ENCODE measurements around the gene DMRTB1.

Gene DMRTB1

GRCh38 chr1:53508056-53508990 is 49.1 kb downstream of the DMRTB1 start:
- no peak for DNase-seq (ENCODE audit: low read depth)

DNA sequence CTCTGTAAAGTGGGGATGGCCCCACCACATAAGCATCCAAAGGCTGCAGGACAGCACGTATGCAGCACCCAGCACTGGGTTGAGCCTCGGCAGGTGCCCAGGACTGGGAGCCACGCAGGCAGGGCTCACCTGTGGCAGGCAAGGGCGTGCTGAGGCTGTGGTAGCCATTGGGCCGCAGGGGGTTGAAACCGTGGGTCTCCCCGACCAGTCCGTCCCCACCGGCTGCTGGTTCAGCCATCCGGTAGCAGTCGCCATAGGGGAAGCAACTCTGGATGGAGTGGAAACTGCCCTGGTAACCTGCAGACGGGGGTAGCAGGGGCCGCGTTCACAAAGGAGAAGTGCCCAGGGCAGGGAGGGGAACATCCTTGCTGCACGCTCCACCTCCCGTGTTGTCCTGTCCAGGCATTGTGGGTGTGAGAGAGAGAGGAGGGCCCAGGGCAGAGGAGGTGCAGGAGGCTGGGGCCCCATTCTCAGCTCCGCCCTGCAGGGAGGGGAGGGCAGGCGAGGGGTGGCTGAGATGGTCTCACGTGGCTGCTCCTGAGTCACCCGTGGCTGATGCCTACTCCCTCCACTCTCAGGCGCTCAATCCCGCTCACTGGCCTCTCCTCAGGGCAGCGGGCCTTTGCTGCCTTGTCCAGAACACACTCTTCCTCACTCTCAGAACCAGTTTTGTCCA is 49.9 kb downstream of the DMRTB1 start:
- no peak for DNase-seq (ENCODE audit: low read depth)

DNA sequence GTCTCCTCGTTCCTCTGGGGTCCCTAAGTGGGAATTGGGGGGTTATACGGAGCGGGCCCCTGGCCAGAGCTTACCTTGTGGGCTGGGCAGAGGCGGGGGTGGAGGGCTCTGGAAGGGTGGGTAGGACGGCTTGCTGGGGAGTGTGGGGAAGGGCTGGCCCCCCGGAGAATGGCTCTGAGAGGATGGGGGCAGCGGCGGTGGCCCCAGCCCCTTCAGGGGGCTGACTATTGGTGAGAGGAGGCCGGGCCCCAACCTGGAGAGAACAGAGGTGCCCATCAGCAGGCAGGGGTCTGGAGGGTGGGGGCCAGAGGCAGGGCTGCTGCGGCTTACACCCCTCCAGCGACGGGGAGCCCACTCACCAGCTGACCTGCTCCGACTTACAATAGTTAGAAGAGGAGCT is 50.6 kb downstream of the DMRTB1 start:
- DNase-seq (ENCODE audit: low read depth), result no peak

DNA sequence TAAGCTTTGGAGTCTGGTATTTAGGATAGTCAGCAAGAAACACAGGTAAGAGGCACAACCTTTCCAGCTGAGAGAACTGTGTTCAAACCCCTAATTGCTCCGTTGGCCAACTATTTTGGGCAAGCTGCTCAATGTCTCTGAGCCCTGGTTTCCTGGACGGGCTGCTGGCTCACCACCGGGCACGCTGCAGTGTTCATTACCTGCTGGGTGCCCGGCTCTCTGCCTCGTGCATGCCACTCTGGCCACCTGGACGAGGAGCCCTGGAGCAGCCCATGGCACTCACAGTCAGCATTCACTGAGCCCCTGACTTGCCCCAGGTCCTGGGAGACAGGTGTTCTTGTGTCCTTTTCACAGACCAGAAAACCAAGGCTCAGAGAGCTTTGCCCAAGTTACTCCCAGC is 51.0 kb downstream of the DMRTB1 start:
- DNase-seq (ENCODE audit: low read depth), result no peak

DNA sequence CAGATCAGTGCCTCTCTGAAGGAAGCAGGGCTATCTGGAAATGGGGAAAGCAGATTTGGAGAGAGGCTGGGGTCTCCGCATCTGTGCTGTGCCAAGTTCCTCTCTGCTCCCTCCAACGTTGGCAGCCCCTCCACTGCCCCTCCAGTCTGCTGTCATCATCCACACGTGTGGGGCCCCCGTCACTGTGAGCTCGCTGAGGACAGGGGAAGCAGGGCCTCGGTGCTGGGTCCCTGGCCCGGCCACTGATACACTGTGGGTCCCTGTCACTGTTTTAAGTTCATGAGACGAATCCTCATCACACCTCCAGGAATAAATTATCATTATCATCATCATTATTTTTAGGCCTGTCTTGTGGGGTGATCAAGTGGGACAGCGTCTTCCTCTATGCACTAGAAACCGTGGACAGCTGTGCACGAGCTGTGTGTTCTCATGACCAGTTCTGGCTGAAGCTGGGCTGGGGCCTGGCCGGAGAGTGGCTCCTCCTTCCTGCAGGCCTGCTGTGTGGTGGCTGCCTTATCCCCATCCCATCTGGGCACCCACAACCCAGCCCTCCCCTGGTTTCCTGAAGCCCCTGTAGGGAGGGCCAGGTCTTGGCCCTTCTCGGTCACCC is 52.2 kb downstream of the DMRTB1 start:
- DNase-seq (ENCODE audit: low read depth), result no peak

DNA sequence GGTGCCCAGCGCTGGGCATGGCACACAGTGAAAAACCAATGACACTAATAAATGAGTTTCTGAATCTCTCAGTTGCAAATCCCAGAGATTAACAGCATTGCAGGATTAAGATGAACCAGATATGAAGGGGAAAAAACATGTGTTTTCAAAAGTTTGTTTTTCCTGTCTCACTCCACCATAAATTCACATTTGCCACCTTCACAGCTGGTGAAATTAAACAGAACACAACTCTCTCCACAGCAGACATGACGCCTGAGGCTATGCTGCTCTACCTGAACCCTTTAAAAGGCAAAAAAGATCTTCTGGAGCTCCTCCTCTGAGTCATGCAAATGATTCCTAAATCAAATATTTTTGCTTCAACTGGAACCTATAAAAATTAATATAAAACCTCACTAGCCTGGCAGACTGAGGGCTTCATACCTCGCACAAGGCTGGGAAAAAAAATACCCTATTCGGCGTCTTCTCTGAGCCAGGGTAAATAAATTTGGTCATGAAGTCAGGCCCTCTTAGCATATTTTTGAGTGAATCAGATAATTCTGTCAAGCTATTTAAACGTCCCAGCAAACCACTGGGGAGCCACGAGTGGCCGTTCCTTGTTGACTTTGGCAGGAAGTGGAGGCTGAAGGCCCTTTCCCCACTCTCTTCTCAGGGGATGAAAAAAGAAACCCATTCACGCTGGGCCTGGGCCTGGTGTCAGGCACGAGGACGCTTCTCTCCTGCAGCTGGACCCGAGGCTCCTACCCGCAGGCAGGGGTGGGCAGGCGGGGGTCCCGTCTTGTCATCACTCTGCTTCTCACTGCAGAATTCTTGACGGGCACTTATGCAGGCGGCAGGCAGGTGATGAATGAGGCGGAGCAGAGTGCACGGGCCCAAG is 53.0 kb downstream of the DMRTB1 start:
- DNase-seq (ENCODE audit: low read depth), result no peak

DNA sequence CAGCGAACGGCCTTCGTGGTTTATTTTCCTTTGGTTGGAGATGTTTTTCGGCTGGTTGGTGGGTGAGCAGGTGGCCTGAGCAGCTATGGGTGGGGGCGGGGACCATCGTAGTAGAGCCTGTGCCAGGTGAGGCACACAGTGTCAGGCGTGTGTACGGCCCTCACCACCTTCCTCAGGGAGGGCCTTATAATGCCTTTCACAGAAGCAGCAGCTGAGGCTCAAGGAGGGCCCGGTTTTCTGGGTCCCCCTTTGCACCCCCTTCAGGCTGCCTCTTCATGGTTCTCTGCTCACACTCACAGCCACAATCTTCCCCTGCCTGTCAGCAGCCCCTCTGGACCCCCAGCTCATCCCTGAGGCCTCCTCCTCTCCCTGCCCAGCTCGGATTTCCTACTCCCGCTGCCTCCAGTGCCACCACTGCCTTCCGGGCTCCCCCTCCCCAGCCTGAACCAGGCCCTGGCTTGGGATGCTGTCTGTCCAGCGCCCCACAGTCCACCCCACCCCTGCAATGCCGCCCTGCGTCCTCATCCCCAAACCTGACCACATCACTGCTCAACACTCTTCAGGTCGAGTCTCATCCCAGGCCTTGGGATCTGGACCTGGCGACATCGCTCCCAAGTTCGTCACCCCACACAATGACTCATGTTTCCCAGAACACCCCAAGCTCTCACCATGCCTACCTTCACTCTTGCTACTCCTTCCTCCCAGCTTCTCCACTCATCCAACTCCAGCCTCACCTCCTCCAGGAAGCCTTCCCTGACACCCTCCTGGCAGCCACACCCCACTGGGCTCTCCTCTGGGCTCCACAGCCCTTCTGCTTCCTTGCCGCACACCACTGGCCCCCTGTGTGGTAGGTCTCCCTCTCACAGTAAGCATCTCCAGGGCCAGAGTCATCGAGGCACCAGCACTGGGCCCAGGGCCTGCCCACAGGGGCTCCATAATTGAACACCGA is 53.9 kb downstream of the DMRTB1 start:
- DNase-seq (ENCODE audit: low read depth), result no peak

- DNase-seq (ENCODE audit: low read depth), result no peak
Measured at GRCh38 chr1:53513846-53514245, 54.6 kb downstream of the DMRTB1 start.

DNA sequence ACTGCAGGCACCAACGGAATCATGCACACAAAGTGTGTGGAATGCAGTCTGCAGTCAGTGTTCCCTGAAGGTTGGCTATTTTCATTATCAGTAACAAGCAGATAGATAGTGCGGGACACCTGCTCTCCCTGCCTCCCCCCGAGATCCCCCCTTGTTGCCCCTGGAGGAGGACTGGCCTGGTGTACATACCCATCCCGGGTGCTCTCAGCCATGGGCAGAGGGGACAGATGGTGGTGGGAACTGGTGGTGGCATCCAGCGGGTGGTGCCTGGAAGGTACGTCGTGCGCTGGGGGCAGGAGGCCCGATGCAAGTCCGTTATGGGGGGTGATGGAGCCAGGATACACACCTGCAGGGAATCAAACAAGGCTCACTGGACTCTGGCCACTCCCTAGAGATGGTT is 55.2 kb downstream of the DMRTB1 start:
- no peak for DNase-seq (ENCODE audit: low read depth)

- no peak for DNase-seq (ENCODE audit: low read depth)
Measured at GRCh38 chr1:53516181-53516580, 57.0 kb downstream of the DMRTB1 start.

Data from GM04503 (cell line).